ENCODE measurements around the gene CADPS.

DNA sequence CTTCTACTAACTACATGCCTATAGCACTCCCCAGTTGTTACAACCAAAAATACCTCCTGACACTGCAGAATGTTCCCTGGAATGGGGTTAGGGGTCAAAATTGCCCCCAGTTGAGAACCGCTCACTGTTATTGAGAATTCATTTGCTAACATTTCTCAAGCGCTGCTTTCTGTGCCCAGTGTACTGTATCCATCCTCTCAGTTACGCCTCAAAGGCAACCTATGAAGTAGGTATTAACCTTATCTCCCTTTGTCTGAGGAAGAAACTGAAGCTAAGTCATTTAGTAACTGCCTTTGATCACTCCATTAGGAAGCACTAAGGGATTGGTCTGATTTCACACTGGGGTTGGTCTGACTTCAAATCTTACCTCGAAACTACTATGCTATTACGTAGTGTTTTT lies 70.1 kb downstream of the CADPS start:
- TF ChIP-seq REST (IDR thresholded peaks at IDR 0.05; ENCODE audit: insufficient read depth in 1 of 2, low read depth in 2 of 2, low read length in 2 of 2) (no peak), TAF1 (IDR thresholded peaks at IDR 0.05; ENCODE audit: borderline replicate concordance, insufficient read depth, low read length) (no peak), POLR2AphosphoS5 (IDR thresholded peaks at IDR 0.05; ENCODE audit: low read depth, low read length) (no peak)

All from PFSK-1 (cell line).